ENCODE data around the gene PON3. TPM values are rescaled to one million over a fixed set of nuclear protein-coding genes. Genes with fewer than 3 reads are reported as not detected.

PON3 gene
- total RNA-seq, 1 experiment from 2014 or later = not detected

DNA sequence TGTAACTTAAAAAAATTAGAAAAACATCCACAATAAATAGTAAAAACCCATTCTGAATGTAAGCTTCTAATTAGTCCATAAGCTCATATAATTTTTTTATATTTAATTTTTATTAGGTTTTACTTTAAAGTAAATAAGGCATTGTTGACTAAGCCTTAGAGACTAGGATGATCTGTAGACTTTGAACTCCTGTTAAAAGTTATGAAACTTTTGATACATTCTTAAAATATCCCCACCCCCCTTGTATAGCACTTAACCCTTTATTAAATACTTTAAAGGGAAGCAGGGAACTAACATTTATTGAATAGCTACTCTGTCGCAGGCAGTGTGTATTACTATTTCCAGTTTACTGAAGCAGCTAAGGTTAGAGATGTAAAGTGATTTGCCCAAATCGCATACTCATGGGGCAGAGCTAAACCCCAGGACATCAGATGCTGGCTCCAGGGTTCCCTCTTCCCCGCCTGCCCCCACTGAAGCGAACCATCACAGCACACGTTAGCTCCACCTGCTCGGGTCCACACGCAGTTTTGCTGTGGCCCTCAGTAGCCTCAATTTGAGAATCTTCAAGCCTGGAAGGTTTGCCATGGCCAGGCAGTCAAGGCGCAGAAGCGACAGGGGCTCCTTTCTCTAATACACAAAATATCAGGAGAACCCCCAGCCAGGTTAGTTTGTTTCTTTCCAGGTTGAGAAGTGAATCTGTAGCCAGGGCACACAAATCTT is 72.6 kb downstream of the PON3 start:
- Histone ChIP-seq H3K36me3 (no peaks in the 10 kb centered on the region), H3K27me3 (no peaks in the 10 kb centered on the region), H3K4me3 (no peak overlapping the region), H3K9me3 (no peaks in the 10 kb centered on the region)
- no peak for DNase-seq

DNA sequence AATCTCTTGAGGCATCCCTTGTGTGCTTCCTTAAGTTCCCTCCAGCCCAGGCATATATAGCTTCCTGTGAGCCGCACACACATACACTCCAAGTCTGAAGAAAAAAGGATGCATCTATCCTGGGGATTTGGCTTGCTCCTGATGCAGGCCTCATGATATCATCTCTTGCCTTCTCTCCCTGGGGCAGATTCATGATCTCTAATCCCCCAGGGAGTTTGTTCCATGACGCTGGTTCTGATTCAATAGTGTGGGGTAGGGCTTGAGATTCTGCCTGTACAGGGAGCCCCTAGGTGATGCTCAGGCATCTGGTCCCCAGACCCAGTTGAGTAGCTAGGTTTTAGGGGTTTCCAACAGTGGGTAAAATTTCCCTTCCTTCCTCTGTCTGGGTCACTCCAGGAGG is 73.3 kb downstream of the PON3 start:
- H3K36me3 ChIP-seq = no peaks in the 10 kb centered on the region
- no peaks in the 10 kb centered on the region for H3K9me3 ChIP-seq
- H3K27me3 ChIP-seq = no peaks in the 10 kb centered on the region
- DNase-seq = no peak
- no peak overlapping the region for H3K4me3 ChIP-seq

DNA sequence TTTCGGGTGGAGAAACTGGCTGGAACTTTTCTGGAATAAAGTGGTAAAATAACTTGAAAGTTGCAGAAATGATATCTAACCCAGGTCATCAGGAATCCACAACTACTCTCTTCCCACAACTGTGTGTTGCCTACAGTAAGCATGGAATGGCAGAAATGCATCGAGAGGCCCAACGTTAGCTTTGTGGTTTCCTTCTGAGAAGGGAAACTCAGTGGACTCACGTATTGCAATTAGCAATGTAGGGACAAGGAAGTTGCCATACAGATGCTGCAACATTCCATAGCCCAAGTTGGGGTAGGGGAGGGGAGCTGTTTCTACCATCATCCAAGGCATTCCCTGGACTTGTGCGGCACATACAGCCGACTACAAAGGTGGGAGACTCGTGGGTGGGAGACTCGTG is 73.8 kb downstream of the PON3 start:
- DNase-seq = no peak
- Histone ChIP-seq H3K27me3 (no peaks in the 10 kb centered on the region), H3K9me3 (no peaks in the 10 kb centered on the region), H3K36me3 (no peaks in the 10 kb centered on the region), H3K4me3 (no peak overlapping the region)

DNA sequence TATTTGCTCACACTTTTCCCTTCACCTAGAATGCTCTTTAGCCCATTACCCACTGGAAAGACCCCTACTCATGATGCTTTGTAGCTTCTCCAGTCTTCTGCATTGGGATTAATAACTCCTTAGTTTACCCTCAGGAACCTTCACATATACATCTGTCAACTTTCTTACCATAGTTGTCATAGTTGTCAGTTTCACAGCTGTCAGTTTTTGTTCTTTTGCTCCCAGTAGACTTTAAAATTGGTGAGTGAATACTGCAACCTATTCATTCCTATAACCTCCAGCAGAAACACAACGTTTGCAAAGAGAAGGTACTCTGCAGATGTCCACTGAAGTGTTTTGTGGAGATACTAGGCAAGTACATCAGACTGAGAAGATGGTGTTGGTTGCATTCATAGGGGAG is 74.5 kb downstream of the PON3 start:
- Histone ChIP-seq H3K4me3 (no peak overlapping the region), H3K9me3 (no peaks in the 10 kb centered on the region), H3K36me3 (no peaks in the 10 kb centered on the region), H3K27me3 (no peaks in the 10 kb centered on the region)
- DNase-seq = no peak

DNA sequence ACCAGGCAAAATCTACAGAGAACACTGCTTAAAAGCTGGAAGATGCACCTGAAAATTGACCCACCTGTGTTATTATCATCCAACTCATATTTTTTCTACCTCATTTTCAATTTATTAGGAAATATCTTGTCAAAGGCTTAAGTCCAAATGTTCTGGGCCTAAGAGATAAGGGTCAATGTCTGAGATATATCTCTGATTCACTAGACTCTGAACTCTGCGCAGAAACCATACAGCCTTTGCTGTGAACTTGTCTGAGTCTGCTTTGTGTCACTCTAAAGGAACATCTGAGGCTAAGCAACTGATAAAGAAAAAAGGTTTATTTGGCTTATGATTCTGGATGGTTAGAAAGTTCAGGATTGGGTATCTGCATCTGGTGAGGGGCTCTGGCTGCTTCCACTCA is 75.5 kb downstream of the PON3 start:
- no peak for DNase-seq

DNA sequence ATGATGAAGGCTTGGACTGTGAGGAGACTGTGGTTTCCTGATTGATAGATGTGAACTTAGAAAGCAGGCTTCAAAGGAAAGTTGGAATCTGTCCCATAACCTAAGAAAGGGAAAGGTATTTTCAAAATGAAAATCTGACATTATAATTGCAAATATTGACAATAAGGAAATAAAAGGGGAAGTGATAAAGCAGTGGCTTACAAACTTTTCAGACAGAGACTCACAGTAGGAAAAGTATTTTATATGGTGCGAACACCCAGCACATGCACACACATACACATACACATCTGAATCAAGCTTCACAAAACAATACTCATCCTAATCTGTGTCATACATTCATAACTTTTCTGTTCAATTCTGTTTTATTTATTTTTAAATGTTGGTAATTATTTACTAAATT is 76.6 kb downstream of the PON3 start:
- DNase-seq = no peak
- no peaks in the 10 kb centered on the region for H3K27me3 ChIP-seq
- no peaks in the 10 kb centered on the region for H3K36me3 ChIP-seq
- H3K9me3 ChIP-seq = no peaks in the 10 kb centered on the region
- H3K4me3 ChIP-seq = no peak overlapping the region

More for the DNA sequence above, 75.5 kb downstream of the PON3 start:
- no peaks in the 10 kb centered on the region for H3K27me3 ChIP-seq
- no peaks in the 10 kb centered on the region for H3K9me3 ChIP-seq
- no peaks in the 10 kb centered on the region for H3K36me3 ChIP-seq
- no peak overlapping the region for H3K4me3 ChIP-seq

DNA sequence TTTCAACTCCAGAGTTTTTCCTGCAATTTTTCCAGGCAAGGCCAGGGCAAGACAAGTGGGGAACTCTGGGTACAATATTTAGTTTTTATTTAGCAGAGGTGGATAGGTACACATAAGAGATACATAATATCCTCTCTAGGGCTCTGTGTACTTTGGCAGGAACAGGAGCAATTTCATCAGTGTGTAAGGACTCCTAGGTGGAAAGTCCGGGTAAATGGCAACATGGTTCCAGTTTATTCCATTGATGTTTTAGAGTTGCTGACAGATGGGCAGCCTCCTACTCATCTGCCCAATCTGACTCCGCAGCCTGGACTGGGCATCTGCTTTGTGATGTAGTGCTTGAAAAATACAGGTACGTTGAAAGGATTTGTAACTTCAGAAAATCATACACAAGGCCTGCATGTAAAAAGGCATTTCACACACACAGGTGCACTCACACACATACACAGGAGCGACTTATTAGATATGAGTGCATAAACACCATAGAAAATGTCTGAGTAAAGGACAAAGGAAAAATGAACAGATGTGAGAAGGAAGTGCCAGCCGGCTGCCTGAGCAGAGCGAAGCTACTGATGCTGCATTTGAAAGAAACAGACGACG is 77.6 kb downstream of the PON3 start:
- no peaks in the 10 kb centered on the region for H3K27me3 ChIP-seq
- no peaks in the 10 kb centered on the region for H3K9me3 ChIP-seq
- DNase-seq = no peak
- H3K36me3 ChIP-seq = no peaks in the 10 kb centered on the region
- no peak overlapping the region for H3K4me3 ChIP-seq

DNA sequence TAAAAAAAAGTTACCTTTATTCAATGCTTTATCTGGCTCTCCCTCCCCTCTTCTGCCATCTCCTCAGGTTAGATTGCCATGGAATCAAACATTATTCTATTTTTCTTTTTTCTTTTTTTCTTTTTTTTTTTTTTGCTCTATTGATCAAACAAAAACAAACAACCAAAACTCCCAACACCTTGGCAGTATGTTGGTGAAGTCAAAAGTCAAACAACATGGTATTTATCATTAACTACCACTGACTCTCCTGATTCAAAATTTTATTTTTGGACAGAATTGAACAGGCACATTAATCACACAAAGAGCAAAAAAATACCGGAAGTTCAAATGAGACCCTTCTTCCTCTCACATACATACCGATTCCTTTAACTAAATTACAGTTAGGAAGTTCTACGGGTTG is 78.2 kb downstream of the PON3 start:
- Histone ChIP-seq H3K4me3 (no peak overlapping the region), H3K9me3 (no peaks in the 10 kb centered on the region), H3K36me3 (no peaks in the 10 kb centered on the region), H3K27me3 (no peaks in the 10 kb centered on the region)
- DNase-seq = no peak

DNA sequence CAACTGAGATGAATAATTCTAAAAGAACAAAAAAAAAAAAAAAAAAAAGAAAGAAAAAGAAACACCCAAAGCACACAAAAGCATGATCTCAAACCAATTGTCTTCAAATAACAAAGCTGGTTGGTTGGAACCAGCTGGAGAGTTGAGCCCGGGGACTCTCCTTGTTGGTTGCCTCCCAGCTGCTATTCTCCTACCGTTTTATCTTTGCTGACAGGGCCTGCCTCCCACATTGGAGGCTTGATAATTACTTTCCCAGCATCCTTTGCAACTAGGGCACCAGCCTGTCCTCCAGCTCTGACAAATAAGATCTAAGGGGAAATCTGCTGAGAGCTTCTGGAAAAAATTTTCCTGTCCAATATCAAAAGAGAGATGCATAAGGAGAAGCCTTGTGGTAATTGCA is 78.6 kb downstream of the PON3 start:
- DNase-seq = no peak
- H3K36me3 ChIP-seq = no peaks in the 10 kb centered on the region
- H3K9me3 ChIP-seq = no peaks in the 10 kb centered on the region
- no peaks in the 10 kb centered on the region for H3K27me3 ChIP-seq
- no peak overlapping the region for H3K4me3 ChIP-seq

DNA sequence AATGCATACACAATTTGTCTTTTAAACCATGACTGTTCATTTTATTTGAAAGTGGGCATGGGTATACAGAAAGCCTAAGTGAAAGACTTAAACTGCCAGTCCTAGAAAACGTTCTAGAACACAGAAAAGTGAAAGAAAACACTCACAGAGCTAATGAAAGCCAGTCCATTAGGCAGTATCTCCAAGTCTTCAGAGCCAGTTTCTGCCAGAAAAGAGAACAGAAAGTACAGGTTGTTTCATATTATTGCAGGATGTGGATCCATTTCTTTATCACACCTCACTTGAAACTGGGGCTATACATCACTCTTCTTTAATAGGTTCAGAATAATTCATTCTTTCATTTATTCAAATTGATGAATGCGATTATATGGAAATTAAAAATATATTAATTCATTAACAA is 79.6 kb downstream of the PON3 start:
- Histone ChIP-seq H3K4me3 (no peak overlapping the region), H3K9me3 (no peaks in the 10 kb centered on the region), H3K36me3 (no peaks in the 10 kb centered on the region), H3K27me3 (no peaks in the 10 kb centered on the region)
- no peak for DNase-seq

DNA sequence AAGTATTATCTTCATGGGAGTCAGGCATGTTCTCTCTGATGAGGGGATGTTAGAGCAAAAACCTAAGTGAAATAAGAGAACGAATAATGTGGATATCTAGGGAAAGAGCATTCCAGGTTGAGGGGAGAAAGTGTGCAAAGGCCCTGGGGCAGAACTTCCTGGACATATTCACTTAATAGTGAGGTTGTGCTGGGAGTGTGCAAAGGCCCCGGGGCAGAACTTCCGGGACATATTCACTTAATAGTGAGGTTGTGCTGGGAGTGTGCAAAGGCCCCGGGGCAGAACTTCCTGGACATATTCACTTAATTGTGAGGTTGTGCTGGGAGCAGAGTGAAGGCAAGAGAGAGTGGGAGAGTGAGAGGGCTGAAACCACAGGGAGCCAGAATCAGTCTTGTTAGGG is 83.6 kb downstream of the PON3 start:
- Histone ChIP-seq H3K9me3 (no peaks in the 10 kb centered on the region), H3K36me3 (no peaks in the 10 kb centered on the region), H3K27me3 (no peaks in the 10 kb centered on the region), H3K4me3 (no peak overlapping the region)
- DNase-seq = no peak

DNA sequence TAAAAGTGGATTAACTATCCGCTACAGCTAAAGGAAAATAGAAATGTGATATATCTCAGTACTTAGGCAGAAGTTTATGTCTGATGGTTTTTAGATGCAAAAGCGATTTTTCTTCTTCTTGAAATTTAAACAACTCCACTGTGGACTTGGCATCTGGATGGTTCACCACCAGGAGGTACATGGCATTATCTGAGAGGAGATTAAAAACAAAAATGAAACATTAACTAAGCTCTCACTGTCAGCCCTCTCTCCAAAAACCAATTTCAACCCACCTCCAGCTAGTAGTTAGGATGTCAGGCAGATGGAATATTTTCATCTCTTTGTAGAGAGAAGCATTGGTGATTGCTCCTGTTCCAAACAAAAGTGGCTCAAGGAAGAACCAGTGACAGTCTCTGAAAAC is 84.8 kb downstream of the PON3 start:
- DNase-seq = no peak
- Histone ChIP-seq H3K4me3 (no peak overlapping the region), H3K27me3 (no peaks in the 10 kb centered on the region), H3K9me3 (no peaks in the 10 kb centered on the region), H3K36me3 (no peaks in the 10 kb centered on the region)

DNA sequence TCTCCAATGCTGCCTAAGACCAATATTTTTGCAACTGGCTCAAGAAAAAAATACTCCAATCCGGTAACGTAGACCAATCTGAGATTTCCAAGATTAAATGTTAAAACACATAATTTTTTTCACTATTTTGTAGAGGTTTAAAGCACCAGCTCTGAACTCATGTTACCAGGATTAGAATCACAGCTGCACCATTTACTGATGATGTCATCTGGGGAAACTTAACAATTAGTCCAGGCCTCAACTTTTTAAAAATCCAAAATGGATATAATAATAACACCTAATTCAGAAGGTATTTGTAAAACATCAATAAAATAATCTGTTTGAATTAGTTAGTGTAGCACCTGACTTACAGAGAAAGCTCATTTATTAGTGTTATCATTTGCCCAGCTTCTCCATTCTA is 86.2 kb downstream of the PON3 start:
- no peak overlapping the region for H3K4me3 ChIP-seq
- H3K27me3 ChIP-seq = no peaks in the 10 kb centered on the region
- H3K36me3 ChIP-seq = no peaks in the 10 kb centered on the region
- H3K9me3 ChIP-seq = no peaks in the 10 kb centered on the region
- no peak for DNase-seq

Other genes with a start within 250 kb of the PON3 start
- not detected in 2 replicates for gene PON1, start 71.8 kb downstream of the PON3 start, total RNA-seq (2014; rRNA removed; shearing (Covaris generic); ENCODE audit: low replicate concordance)
- 38.7 and 104 TPM in 2 replicates for gene PON2, start 38.7 kb upstream of the PON3 start, total RNA-seq (2014; rRNA removed; shearing (Covaris generic); ENCODE audit: low replicate concordance)
- not detected in 2 replicates for gene ASB4, start 89.6 kb upstream of the PON3 start, total RNA-seq (2014; rRNA removed; shearing (Covaris generic); ENCODE audit: low replicate concordance)
- gene PDK4, start 200.1 kb upstream of the PON3 start, total RNA-seq (2014; rRNA removed; shearing (Covaris generic); ENCODE audit: low replicate concordance) = 0.33 and 0.84 TPM in 2 replicates